ENCODE data around the gene CD101.

The CD101 gene

GRCh38 chr1:116986421-116987255 lies 14.9 kb upstream of the CD101 start:
- no peak for DNase-seq

DNA sequence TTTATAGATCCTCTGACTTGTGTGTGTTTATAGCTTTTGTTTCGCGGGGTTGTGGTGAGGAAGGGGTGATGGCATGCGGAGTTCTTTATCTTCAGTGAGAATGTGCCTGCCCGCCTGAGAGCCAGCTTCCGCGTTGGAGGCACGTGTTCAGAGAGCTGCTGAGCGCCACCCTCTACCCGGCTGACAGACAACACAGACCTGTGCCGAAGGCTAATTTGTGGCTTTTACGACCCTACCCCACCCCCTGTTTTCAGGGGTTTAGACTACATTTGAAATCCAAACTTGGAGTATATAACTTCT lies 14.4 kb upstream of the CD101 start:
- no peak for DNase-seq

GRCh38 chr1:116988248-116988647 lies 13.3 kb upstream of the CD101 start:
- no peak for DNase-seq

GRCh38 chr1:116988908-116989307 lies 12.7 kb upstream of the CD101 start:
- no peak for DNase-seq

DNA sequence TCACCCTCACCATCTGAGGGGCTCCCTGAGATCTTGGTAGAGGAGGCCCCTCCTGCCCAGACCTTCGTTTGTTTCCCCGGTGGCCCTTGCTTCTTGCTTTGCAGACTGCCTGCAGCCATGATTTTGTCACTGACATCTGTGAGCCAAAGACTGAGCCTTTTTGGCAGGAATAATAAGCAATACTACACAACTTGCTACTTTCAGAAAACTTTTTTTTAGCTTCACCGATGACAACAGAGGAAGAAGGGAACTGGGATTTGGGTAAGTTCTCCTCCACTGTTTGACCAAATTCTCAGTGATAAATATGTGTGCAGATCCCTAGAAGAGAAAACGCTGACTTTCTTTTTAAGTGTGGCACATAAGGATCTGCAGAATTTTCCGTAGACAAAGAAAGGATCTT lies 11.7 kb upstream of the CD101 start:
- DNase-seq = no peak

DNA sequence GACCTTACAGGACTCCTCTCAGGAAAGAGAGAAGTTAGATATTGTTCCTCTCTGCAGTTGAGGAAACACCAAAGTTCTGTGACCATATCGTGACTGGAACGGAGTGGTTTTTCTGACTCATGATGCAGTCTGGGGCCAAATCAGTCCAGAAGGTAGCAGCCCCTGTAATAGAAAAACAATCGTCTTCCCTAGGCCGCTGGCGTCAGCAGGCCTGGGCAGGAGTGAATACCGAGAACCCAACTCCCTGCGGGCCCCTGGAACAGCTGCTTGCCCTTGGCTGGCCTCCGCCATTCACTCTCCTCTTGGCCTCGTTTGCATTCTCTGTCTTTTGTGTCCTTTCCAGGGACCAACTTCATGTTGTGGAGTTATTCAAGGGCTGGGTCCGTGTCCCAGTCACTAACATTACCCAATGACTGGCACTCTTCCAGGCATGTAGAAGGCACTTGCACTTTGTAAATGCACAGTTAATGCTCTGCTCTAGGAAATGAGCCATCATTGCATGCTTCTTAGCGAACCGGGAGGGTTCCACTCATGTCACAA lies 10.9 kb upstream of the CD101 start:
- DNase-seq = no peak

- no peak for DNase-seq
Observed at GRCh38 chr1:116991171-116991845, 10.3 kb upstream of the CD101 start.

- DNase-seq = no peak
Observed at GRCh38 chr1:116991918-116992317, 9.6 kb upstream of the CD101 start.

DNA sequence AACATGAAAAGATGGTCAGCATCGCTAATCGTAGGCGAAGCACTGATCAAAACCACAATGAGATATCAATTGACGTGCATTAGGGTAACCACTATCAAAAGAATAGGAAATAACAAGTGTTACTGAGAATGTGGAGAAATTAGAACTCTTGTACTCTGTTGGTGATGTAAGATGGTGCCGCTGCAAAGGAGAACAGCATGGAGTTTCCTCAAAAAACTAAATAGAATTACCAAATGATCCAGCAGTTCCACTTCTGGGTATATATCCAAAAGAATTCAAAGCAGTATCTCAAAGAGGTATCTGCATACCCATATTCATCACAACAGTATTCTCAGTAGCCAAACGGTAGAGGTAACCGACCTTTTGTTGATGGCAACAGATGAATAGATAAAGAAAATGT lies 8.3 kb upstream of the CD101 start:
- DNase-seq = no peak

DNA sequence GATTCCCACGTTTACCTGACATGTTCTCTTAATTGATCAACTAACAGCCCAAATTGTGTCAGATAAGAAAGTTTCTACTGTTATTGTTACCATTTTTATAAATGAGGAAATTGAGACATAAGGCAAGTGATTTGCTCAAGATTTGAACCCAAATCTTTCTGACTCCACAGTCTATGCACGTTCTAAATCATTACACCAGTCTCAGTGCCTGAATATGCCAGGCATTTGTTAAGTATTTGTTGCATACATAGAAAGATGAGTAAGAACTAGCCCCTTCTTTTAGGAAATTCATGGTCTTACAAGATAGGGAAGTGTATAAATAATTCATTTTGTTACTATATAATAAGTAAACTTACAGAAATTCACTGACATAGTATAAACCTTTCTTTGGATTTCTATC lies 7.1 kb upstream of the CD101 start:
- no peak for DNase-seq

- no peak for DNase-seq
Observed at GRCh38 chr1:116997066-116997465, 4.5 kb upstream of the CD101 start.

- no peak for DNase-seq
Observed at GRCh38 chr1:116997636-116998035, 3.9 kb upstream of the CD101 start.

GRCh38 chr1:116999596-116999995 lies 2.0 kb upstream of the CD101 start:
- DNase-seq = no peak

GRCh38 chr1:117000142-117000541 lies 1.4 kb upstream of the CD101 start:
- no peak for DNase-seq

DNA sequence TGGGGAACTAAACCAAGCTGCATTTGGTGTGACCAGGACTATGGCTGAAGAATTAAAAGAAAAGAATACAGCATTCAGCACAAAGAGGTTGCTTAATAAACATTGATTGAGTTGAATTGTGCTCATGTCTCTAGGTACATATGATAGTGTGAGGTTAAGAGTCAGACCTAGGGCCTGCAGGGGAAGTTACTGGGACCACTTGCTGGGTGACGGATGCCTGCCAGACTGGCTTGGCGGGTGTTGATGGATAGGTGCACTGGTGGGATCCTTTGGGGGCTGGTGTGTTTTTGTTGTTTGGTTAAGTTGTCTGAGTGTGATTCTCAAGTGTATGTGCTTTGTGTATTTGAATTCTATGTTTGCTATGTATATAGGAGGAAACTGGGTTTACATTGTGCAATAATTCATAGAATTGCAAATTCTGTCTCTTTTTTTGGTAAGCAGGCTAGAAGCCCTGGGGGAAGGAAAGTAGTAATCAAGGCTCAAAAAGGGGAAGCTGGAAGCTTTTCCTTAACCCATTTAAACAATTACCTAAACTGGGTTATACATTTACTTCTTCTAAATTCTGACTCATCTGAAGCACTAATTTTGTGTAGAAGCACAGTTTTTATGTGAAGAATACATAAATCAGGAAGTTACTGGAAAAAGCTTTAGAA lies 1.8 kb downstream of the CD101 start:
- DNase-seq = no peak

- DNase-seq = no peak
Observed at GRCh38 chr1:117007719-117008013, 6.1 kb downstream of the CD101 start.

GRCh38 chr1:117008656-117009055 lies 7.1 kb downstream of the CD101 start:
- no peak for DNase-seq

- DNase-seq = no peak
Observed at GRCh38 chr1:117009132-117009531, 7.6 kb downstream of the CD101 start.

DNA sequence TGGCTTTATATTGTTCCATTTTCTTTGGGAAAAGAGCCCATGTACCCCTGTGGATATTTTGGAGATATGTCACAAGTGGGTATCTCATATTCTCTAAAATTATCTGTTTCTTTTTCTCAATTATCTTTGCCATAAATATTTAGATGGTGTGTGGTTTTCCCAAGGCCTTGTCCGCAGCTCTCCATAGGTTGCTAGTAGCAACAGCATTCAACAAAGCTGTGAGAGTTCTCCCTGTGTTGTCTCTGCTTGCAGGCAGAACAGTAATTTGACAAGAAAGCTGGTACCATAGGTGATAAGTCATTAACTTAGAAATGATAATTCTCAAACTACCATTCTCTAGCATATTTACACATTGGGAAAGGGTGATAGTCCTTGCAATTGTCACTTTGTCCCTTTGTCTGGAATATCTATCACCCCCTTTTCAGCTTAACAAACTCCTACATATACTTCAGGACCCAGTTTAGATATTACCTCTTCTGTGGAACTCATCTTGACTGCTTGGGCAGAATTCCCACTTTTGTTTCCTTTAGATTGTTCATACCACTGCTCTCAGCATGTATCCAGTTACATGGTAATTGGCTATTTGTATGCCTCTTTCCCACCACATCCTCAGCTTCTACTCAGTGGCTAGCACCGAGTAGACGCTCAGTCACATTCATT lies 8.9 kb downstream of the CD101 start:
- DNase-seq = no peak

GRCh38 chr1:117011334-117011733 lies 9.8 kb downstream of the CD101 start:
- DNase-seq = no peak

DNA sequence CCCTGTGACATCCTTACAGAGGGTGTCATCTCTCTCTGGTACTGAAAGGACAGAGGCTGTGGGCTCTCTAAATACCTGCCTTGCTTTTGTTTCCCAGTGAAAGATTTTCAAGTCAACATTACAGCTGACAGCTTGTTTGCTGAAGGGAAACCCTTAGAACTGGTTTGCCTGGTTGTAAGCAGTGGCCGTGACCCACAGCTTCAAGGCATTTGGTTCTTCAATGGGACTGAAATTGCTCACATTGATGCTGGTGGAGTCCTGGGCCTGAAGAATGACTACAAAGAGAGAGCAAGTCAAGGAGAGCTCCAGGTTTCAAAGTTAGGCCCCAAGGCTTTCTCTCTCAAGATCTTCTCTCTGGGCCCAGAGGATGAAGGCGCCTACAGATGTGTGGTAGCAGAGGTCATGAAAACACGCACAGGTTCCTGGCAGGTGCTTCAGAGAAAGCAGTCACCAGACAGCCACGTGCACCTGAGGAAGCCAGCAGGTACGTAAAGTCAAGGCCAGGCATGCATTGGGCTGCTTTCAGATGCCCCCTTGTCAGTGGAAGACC lies 11.8 kb downstream of the CD101 start:
- no peak for DNase-seq

DNA sequence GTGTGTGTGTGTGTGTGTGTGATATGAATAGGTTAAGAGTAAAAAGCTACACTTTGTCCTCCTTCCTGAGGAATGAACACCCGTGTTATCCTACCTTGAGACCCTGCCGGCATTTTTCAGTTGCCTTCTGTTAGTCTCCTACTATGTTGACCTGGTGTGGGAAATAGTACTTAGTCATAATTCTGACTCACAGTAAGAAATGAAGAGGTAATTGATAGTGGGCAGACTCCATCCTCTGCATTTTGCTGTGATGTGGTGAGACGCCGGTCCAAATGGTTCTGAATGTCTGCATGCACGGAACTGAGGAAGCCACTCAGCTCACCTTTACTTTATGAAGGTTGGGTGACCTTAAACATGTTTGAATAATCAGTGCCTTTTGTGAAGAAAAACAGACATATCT lies 12.6 kb downstream of the CD101 start:
- no peak for DNase-seq

DNA sequence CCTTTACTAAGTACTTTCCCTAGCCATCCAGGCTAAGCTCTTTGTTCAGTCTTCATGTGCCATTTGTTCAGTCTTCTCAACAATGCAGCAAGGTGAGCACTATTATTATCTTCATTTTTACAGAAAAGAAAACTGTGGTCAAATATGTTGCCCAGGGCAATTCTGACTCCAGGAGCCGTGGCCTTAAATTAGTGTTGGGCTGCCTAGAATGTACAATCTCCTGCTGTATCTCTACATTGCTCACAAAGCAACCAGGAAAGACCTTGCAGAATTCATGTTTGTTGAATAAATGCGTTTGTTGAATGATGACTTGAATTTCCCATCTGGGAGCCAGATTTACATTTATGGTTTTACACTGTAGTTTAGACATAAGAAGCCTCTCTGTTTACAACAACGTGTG lies 14.2 kb downstream of the CD101 start:
- DNase-seq = no peak
